ENCODE data around the gene PRPF39.
"Not testable (repeated sequence)": the region's sequence is repeated elsewhere in the genome, so short reads cannot be mapped to it uniquely, and the experiment has no call there.

Gene PRPF39

DNA sequence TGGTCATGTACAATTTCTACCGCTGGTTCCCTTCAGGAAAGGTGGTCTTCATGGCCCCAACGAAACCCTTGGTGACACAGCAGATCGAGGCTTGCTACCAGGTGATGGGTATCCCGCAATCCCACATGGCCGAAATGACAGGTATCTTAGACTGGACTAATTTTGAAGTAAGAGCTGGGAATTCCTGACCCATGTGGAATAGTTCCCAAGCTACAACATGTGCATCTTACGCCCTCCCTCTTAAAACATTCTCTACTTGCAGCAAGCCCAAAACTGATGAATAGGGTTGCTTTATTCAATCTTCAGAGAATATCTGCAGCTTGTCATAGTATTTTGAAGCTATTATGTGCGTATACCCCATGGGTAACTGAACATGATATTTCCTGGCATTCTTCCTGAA lies 52.5 kb downstream of the PRPF39 start:
- DNase-seq (ENCODE audit: low read depth in 2 of 2), result no peak

DNA sequence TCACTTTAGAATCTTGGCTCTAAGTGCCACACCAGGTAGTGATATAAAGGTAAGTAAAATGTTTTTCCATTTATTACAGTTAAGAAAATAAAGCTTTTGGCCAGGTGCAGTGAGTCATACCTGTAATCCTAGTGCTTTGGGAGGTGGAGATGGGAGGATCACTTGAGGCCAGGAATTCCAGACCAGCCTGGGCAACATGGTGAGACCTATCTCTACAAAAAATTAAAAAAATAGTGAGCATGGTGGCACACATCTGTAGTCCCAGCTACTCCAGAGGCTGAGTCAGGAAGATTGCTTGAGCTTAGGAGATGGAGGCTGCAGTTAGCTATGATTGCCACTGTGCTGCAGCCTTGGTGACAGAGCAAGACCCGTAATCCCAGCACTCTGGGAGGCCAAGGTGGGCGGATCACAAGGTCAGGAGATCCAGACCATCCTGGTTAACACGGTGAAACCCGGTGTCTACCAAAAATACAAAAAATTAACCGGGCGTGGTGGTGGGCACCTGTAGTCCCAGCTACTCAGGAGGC lies 56.8 kb downstream of the PRPF39 start:
- no peak for DNase-seq (ENCODE audit: low read depth in 2 of 2)

DNA sequence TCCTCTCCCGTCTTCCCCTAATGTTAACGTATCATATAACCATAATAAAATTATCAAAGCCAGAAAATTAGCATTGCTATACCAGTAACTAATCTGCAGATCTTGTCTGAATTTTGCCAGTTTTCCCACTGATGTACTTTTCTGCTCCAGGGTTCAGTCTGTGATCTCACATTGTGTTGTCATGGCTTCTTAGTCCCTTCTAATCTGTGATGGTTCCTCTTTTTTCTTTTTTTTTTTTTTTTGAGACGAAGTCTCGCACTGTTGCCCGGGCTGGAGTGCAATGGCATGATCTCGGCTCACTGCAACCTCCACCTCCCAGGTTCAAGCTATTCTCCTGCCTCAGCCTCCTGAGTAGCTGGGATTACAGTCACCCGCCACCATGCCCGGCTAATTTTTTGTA lies 58.2 kb downstream of the PRPF39 start:
- DNase-seq (ENCODE audit: low read depth in 2 of 2), result not testable (repeated sequence)

DNA sequence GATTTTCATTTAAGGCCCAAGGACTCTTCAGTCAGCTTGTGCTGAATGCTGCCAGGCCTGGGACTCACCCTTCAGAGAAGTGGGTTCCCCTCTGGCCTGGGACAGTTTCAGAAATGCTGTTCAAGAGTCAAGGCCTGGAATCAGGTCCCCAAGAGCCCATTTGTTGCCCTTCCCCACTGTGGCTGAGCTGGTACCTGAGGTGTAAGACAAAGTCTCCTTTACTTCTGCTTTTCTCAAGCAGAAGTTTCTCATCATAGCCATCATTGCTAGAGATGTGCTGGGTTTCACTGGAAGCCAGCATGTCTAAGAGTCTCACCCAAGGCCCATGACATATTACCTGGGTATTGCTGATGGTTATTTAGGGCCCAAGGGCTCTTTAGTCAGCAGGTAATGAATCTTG lies 60.7 kb downstream of the PRPF39 start:
- DNase-seq (ENCODE audit: low read depth in 2 of 2), result no peak

DNA sequence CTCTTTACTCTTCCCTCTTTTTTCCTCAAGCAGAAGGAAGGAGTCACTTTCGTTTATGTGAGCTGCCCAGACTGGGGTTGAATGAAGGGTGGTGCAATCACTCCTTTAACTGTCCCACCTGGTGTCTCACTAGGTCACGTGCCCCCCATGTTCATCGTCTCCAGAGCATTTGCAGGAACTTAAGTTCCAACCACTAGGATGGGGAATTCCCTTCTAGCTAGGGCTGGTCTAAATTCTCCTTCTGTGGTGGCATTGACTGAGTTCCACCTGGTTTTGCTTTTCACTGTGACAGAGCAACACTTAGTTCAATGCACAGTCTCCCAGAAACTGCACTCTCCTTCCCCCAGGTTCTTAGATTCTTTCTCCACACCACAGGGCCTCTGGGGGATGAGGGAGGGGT lies 61.3 kb downstream of the PRPF39 start:
- no peak for DNase-seq (ENCODE audit: low read depth in 2 of 2)

DNA sequence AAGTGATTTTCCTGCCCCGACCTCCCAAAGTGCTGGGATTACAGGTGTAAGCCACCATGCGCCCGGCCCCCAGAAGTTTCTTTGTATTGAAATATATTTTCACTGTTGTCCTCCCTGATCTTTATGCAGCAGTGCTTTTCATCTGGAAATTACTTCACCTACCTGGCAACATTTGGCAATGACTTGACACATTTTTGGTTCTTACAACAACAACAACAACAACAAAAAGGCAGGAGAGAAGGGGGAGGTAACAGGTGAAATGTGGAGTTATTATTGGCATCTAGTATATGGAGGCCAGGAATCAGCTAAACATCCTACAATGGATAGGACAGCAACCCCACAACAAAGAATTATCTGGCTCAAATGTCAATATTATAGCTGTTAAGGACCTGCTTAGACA lies 65.7 kb downstream of the PRPF39 start:
- DNase-seq (ENCODE audit: low read depth in 2 of 2), result no peak

DNA sequence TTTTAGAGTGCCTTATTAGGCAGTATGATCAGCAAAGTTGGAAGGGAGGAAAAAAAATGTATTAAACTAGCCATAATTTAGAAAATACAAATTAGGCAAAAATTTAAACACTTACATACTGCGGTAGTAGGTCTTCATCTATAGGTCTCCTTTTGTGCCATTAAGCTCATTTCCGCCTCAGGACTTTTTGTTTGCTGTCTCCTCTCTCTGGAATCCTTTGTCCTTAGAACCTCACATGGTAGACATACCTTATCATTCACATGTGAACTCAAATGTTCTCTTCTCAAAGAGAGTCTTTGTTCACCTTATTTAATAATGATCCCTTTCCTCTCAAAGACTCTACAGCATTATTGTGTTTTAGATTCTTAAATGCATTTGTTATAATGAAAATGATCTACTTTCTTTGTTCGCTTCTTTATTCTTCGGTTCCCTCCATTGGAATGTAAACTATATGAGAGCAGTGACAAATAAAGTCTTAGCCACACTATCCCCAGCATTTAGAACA lies 66.5 kb downstream of the PRPF39 start:
- DNase-seq (ENCODE audit: low read depth in 2 of 2), result no peak

DNA sequence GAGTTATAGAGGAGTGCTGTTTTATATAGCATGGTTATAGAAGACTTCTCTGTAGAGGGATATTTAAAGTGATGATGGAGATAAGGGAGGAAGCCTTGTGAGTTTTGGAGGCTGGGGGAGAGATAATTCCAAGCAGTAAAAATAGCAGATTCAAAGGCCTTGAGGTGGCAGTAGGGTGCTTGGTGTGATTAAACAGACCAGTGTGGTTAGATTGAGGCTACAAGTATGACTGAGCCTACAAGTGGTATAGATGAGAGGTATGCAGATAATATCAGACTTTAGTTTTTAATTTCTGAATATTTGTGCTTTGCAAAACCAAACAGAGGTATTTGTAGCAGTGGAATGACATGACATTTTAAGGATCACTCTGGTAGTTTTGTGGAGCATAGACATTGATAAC lies 72.2 kb downstream of the PRPF39 start:
- no peak for DNase-seq (ENCODE audit: low read depth in 2 of 2)

Measured in stimulated activated CD8-positive, alpha-beta memory T cell treated with anti-CD3 and anti-CD28 coated beads, Interleukin-2, amount 100 ng/mL, for 48 hours (primary cell).